Neural cell (in vitro differentiated cells): Measurements from ENCODE around the gene KCNH2. TPM values are rescaled to one million over a fixed set of nuclear protein-coding genes. Genes with fewer than 3 reads are reported as not detected.

ENCODE experiments used
- H2AFZ ChIP-seq: fragments of 200-600, 300-800 bp; sonication (generic), shearing (Covaris generic); 2 replicates; pipeline ENCODE4 v1.6.0; 2014; ENCODE audit warnings: low read depth, mild to moderate bottlenecking, antibody characterized with exemption, low read length, moderate library complexity
- H3F3A ChIP-seq: fragments of 200-600 bp; shearing (Covaris generic); 2 replicates; pipeline ENCODE4 v1.6.1; 2016; ENCODE audit warnings: mild to moderate bottlenecking, moderate library complexity, mixed read lengths, antibody characterized with exemption, low read length; ENCODE audit not compliant: insufficient read depth, poor library complexity, severe bottlenecking
- H3K27ac ChIP-seq: fragments of 200-600, 300-800 bp; sonication (generic), shearing (Covaris generic); 2 replicates; pipeline ENCODE4 v1.5.1; 2014; ENCODE audit warnings: mild to moderate bottlenecking, low read length, moderate library complexity
- H3K27me3 ChIP-seq: fragments of 300-800, 200-600 bp; sonication (generic), shearing (Covaris generic); 2 replicates; pipeline ENCODE4 v1.6.0; 2014; ENCODE audit warnings: mild to moderate bottlenecking, low read depth, low read length, moderate library complexity; ENCODE audit not compliant: insufficient read depth
- H3K36me3 ChIP-seq: fragments of 300-800, 200-600 bp; sonication (generic), shearing (Covaris generic); 2 replicates; pipeline ENCODE4 v1.5.1; 2014; ENCODE audit warnings: mild to moderate bottlenecking, antibody characterized with exemption, low read length, moderate library complexity; ENCODE audit not compliant: insufficient read depth
- H3K4me2 ChIP-seq: fragments of 300-800, 200-600 bp; sonication (generic), shearing (Covaris generic); 2 replicates; pipeline ENCODE4 v1.6.0; 2014; ENCODE audit warnings: mild to moderate bottlenecking, low read length
- H3K4me3 ChIP-seq: fragments of 300-800, 200-600 bp; sonication (generic), shearing (Covaris generic); 2 replicates; pipeline ENCODE4 v1.5.1; 2014; ENCODE audit warnings: mild to moderate bottlenecking, low read length, moderate library complexity
- H3K79me2 ChIP-seq: fragments of 200-600 bp; shearing (Covaris generic); replicated peaks from 2 replicates; pipeline ENCODE4 v1.6.0; 2014; ENCODE audit warnings: mild to moderate bottlenecking, low read length, moderate library complexity; ENCODE audit not compliant: insufficient read depth
- H3K9ac ChIP-seq: fragments of 300-800, 200-600 bp; sonication (generic), shearing (Covaris generic); 2 replicates; pipeline ENCODE4 v1.6.1; 2016; ENCODE audit warnings: mild to moderate bottlenecking, low read length, mixed read lengths
- H3K9me2 ChIP-seq: fragments of 200-600 bp; shearing (Covaris generic); 2 replicates; pipeline ENCODE4 v1.6.1; 2016; ENCODE audit warnings: mild to moderate bottlenecking, low read length, mixed read lengths; ENCODE audit not compliant: insufficient read depth
- H3K9me3 ChIP-seq: fragments of 200-600, 300-800 bp; sonication (generic), shearing (Covaris generic); 2 replicates; pipeline ENCODE4 v1.6.1; 2016; ENCODE audit warnings: mild to moderate bottlenecking, mixed run types, low read length, moderate library complexity, mixed read lengths
- H4K20me1 ChIP-seq: fragments of 200-600 bp; shearing (Covaris generic); 2 replicates; pipeline ENCODE4 v1.6.1; 2016; ENCODE audit warnings: mild to moderate bottlenecking, mixed run types; ENCODE audit not compliant: insufficient read depth
- EP300 ChIP-seq: fragments of 450-650 bp; conservative IDR thresholded peaks from 2 replicates; pipeline ENCODE4 v1.6.1; 2014; ENCODE audit warnings: antibody characterized with exemption, mild to moderate bottlenecking, moderate library complexity; ENCODE audit not compliant: poor library complexity, severe bottlenecking
- EZH2 ChIP-seq: fragments of 200-600, 300-800 bp; shearing (Covaris generic), sonication (generic); IDR thresholded peaks from 2 replicates; pipeline ENCODE4 v1.6.1; 2014; ENCODE audit warnings: antibody characterized with exemption, low read length, borderline replicate concordance, mild to moderate bottlenecking; ENCODE audit not compliant: insufficient read depth, poor library complexity, severe bottlenecking
- MXI1 ChIP-seq: fragments of 450-650 bp; conservative IDR thresholded peaks from 2 replicates; pipeline ENCODE4 v1.6.1; 2014; ENCODE audit warnings: antibody characterized with exemption, mild to moderate bottlenecking; ENCODE audit not compliant: poor library complexity, severe bottlenecking
- POLR2AphosphoS5 ChIP-seq: IDR thresholded peaks from 2 replicates; pipeline ENCODE4 v1.6.1; 2012
- RAD21 ChIP-seq: fragments of 450-650 bp; conservative IDR thresholded peaks from 2 replicates; pipeline ENCODE4 v1.6.1; 2014; ENCODE audit warnings: antibody characterized with exemption, mild to moderate bottlenecking, moderate library complexity
- SMC3 ChIP-seq: fragments of 450-650 bp; conservative IDR thresholded peaks from 2 replicates; pipeline ENCODE4 v1.6.1; 2014; ENCODE audit warnings: antibody characterized with exemption, mild to moderate bottlenecking, moderate library complexity; ENCODE audit not compliant: poor library complexity
- TAF1 ChIP-seq: IDR thresholded peaks from 2 replicates; pipeline ENCODE4 v1.6.1; 2012; ENCODE audit warnings: low read depth
- polyA plus RNA-seq: library from polyadenylated mRNA; depleted of rRNA; stranded (reverse); fragments of >200 nt; gene quantifications from 2 replicates; pipeline ENCODE4 v1.2.3, GENCODE V29; 2014
- TF ChIP-seq, protein P1 (sequence below): fragments of 450-650 bp; IDR thresholded peaks from 2 replicates; pipeline ENCODE4 v1.5.1; 2014; ENCODE audit warnings: antibody characterized with exemption, mild to moderate bottlenecking, moderate library complexity; ENCODE audit not compliant: poor library complexity, severe bottlenecking
- TF ChIP-seq, protein P2 (sequence below): IDR thresholded peaks from 2 replicates; pipeline ENCODE4 v1.6.1; 2012; ENCODE audit warnings: borderline replicate concordance

The KCNH2 gene
- polyA plus RNA-seq, 1 donor from 2014 or later = 24.4 TPM

DNA sequence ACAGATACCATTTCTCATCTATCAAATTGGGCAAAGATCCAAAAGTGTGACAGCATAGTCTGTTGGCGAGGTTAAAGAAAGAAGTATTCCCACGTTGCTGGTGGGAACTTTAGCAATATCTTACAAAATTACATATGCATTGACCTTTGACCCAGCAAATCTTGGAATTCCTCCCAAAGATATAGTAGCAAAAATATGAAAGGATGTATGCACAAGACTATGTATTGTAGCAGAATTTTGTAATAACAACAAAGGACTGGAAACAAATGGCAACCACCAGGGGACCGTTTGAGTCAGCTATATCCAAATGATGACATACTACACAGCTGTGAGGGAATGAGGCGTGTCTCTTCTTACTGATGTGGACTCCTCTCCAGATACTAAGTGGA, 50.2 kb downstream of the KCNH2 start:
- TF ChIP-seq, protein P1, sequence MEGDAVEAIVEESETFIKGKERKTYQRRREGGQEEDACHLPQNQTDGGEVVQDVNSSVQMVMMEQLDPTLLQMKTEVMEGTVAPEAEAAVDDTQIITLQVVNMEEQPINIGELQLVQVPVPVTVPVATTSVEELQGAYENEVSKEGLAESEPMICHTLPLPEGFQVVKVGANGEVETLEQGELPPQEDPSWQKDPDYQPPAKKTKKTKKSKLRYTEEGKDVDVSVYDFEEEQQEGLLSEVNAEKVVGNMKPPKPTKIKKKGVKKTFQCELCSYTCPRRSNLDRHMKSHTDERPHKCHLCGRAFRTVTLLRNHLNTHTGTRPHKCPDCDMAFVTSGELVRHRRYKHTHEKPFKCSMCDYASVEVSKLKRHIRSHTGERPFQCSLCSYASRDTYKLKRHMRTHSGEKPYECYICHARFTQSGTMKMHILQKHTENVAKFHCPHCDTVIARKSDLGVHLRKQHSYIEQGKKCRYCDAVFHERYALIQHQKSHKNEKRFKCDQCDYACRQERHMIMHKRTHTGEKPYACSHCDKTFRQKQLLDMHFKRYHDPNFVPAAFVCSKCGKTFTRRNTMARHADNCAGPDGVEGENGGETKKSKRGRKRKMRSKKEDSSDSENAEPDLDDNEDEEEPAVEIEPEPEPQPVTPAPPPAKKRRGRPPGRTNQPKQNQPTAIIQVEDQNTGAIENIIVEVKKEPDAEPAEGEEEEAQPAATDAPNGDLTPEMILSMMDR = no peak
- TF ChIP-seq EP300 = no peak
- no peak for TF ChIP-seq EZH2
- no peak for TF ChIP-seq RAD21
- no peak for TF ChIP-seq MXI1
- TF ChIP-seq POLR2AphosphoS5 = no peak
- no peak for TF ChIP-seq TAF1
- H3K27me3 ChIP-seq = no peaks in the 10 kb centered on the region
- H3K9ac ChIP-seq = no peak overlapping the region
- no peaks in the 10 kb centered on the region for H3K9me3 ChIP-seq
- no peak overlapping the region for H3K27ac ChIP-seq
- H3K9me2 ChIP-seq = no peaks in the 10 kb centered on the region
- H4K20me1 ChIP-seq = no peaks in the 10 kb centered on the region
- H3K36me3 ChIP-seq = no peaks in the 10 kb centered on the region
- no peaks in the 10 kb centered on the region for H3F3A ChIP-seq
- H3K4me3 ChIP-seq = no peak overlapping the region
- no peaks in the 10 kb centered on the region for H3K79me2 ChIP-seq
- H3K4me2 ChIP-seq = no peak overlapping the region
- H2AFZ ChIP-seq = no peak overlapping the region

DNA sequence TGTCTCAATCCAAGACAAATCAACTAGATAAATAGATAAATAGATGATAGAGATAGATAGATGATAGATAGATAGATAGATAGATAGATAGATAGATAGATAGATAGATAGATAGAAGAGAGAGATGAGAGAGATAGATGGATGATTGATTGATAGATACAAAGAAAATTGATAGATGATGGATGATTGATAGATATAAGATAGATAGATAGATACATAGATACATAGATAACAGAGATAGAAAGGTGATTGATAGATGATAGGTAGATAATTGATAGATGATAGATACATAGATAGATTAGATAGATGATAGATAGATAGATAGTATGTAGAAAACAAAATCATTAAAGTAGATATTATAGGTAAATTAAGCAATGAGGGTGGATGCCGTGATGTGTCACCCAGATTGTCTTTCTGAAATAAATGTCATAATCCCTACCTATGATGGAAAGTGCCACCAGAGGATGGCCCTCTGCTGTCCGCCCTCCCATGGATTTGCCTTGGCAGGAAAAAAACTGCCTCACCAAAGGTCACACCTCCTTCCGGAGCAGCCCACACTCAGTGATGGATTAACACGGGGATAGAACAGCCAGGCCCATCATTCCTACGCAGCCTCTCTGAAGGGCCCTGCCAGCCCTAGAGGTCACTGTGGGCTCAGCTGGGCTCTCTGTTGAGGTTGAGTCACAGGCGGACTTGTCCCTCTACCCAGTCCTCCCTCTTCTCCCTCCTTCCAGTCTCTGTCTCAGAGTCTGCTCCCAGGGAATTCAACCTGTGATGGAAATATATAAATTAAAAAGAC, 50.8 kb downstream of the KCNH2 start:
- Histone ChIP-seq H3K4me3 (no peak overlapping the region), H3K27me3 (no peaks in the 10 kb centered on the region), H3K79me2 (no peaks in the 10 kb centered on the region), H3K9ac (no peak overlapping the region), H2AFZ (no peak overlapping the region), H4K20me1 (no peaks in the 10 kb centered on the region), H3K36me3 (no peaks in the 10 kb centered on the region), H3K9me2 (no peaks in the 10 kb centered on the region), H3K27ac (no peak overlapping the region), H3K4me2 (no peak overlapping the region), H3K9me3 (no peaks in the 10 kb centered on the region), H3F3A (no peaks in the 10 kb centered on the region)
- TF ChIP-seq POLR2AphosphoS5 (no peak), EP300 (no peak), MXI1 (no peak), RAD21 (no peak), EZH2 (no peak), TAF1 (no peak), SMC3 (no peak)
- TF ChIP-seq, protein P1 = no peak
- TF ChIP-seq, protein P2, sequence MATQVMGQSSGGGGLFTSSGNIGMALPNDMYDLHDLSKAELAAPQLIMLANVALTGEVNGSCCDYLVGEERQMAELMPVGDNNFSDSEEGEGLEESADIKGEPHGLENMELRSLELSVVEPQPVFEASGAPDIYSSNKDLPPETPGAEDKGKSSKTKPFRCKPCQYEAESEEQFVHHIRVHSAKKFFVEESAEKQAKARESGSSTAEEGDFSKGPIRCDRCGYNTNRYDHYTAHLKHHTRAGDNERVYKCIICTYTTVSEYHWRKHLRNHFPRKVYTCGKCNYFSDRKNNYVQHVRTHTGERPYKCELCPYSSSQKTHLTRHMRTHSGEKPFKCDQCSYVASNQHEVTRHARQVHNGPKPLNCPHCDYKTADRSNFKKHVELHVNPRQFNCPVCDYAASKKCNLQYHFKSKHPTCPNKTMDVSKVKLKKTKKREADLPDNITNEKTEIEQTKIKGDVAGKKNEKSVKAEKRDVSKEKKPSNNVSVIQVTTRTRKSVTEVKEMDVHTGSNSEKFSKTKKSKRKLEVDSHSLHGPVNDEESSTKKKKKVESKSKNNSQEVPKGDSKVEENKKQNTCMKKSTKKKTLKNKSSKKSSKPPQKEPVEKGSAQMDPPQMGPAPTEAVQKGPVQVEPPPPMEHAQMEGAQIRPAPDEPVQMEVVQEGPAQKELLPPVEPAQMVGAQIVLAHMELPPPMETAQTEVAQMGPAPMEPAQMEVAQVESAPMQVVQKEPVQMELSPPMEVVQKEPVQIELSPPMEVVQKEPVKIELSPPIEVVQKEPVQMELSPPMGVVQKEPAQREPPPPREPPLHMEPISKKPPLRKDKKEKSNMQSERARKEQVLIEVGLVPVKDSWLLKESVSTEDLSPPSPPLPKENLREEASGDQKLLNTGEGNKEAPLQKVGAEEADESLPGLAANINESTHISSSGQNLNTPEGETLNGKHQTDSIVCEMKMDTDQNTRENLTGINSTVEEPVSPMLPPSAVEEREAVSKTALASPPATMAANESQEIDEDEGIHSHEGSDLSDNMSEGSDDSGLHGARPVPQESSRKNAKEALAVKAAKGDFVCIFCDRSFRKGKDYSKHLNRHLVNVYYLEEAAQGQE = no peak
